Progenitor cell of endocrine pancreas (in vitro differentiated cells): ENCODE data around the gene CRLF3. TPM values are rescaled to one million over a fixed set of nuclear protein-coding genes. Genes with fewer than 3 reads are reported as not detected.

Experiments
- DNase-seq: peaks from one replicate; pipeline ENCODE4 v3.0.0; 2021; ENCODE audit warnings: low spot score; ENCODE audit not compliant: unreplicated experiment
- H3K27ac Mint-ChIP-seq: 2 replicates; pipeline ENCODE4 v1.8.0; 2021; ENCODE audit warnings: mild to moderate bottlenecking, moderate library complexity, mixed read lengths
- H3K27me3 Mint-ChIP-seq: 2 replicates; pipeline ENCODE4 v1.8.0; 2021; ENCODE audit warnings: mixed read lengths
- H3K36me3 Mint-ChIP-seq: 2 replicates; pipeline ENCODE4 v1.8.0; 2022; ENCODE audit warnings: mixed read lengths; ENCODE audit not compliant: insufficient read depth
- H3K4me1 Mint-ChIP-seq: 2 replicates; pipeline ENCODE4 v1.8.0; 2021; ENCODE audit warnings: low read depth, mixed read lengths
- H3K4me3 Mint-ChIP-seq: 2 replicates; pipeline ENCODE4 v1.8.0; 2021; ENCODE audit warnings: low read depth, mild to moderate bottlenecking, moderate library complexity, mixed read lengths
- H3K9me3 Mint-ChIP-seq: 2 replicates; pipeline ENCODE4 v1.8.0; 2021; ENCODE audit warnings: low read depth, mixed read lengths
- long read RNA-seq: library from polyadenylated mRNA; unstranded; transcript quantifications from one replicate; pipeline ENCODE4 v2.0.0, GENCODE V29; 2020
- total RNA-seq: library from RNA; stranded (reverse); gene quantifications from 2 replicates; pipeline ENCODE4 v1.2.1, GENCODE V29; 2021
- TF ChIP-seq, protein P1 (sequence below): fragments of 200-600 bp; sonication (generic); IDR thresholded peaks from one replicate; pipeline ENCODE4 v1.5.0; 2021; ENCODE audit warnings: antibody characterized with exemption, mild to moderate bottlenecking; ENCODE audit not compliant: unreplicated experiment

The CRLF3 gene, protein sequence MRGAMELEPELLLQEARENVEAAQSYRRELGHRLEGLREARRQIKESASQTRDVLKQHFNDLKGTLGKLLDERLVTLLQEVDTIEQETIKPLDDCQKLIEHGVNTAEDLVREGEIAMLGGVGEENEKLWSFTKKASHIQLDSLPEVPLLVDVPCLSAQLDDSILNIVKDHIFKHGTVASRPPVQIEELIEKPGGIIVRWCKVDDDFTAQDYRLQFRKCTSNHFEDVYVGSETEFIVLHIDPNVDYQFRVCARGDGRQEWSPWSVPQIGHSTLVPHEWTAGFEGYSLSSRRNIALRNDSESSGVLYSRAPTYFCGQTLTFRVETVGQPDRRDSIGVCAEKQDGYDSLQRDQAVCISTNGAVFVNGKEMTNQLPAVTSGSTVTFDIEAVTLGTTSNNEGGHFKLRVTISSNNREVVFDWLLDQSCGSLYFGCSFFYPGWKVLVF
- 11.3 and 13.5 TPM in 2 replicates for total RNA-seq
- long read RNA-seq, transcript CRLF3-201 (8 exons, 2,957 nt): major isoform, 44 of 60 reads
- long read RNA-seq, partial matches to known transcripts: 2 of 60 reads
- long read RNA-seq, other reads (novel, unspliced or antisense): 14 of 60 reads

DNA sequence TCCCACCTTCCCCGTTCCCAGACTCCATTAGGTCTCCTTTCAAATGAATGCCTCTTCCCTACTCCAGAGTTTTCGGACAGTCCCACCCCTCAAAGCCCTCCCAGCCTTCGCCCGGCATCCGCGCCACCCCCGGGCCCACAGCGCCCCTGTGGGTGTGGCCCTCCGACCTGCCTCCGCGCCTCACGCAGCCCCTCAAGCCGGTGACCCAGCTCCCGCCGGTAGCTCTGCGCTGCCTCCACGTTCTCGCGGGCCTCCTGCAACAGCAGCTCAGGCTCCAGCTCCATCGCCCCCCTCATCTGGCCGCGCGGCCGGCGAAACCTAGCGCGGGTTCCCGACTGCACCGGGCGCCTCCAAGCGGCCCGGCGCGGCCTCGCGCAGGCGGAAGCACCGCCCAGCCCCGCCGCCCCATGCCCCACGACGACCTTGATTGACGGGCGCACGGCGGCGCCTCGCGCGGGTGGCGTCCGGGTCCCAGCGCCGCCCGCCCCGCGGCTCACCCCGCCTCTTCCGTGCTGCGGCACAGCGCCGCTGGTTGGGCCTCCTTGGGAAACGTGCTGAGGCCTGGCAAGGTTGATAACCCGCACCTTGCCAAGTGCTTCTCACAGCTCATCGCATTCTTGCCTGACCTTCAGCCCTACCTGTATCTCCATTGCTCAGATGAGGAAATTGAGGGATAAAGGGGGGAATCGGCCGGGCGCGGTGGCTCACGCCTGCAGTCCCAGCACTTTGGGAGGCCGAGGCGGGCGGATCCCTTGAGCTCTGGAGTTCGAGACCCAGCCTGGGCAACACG lies at the start of gene CRLF3:
CRLF3 (minus strand) TSS at position 337 of the 790 bp plus-strand sequence; CDS start at position 296, 41 bp downstream.
- Mint-ChIP-seq H3K4me3 (peak within 1 kb of the TSS; percentile 95), H3K36me3 (no peaks in the 10 kb centered on the region), H3K4me1 (peaks cover 16% of the 10 kb centered on the region), H3K27me3 (no peaks in the 10 kb centered on the region), H3K27ac (peak within 1 kb of the TSS; percentile 94), H3K9me3 (no peaks in the 10 kb centered on the region)
- peak; percentile 87 for DNase-seq
- TF ChIP-seq, protein P1, sequence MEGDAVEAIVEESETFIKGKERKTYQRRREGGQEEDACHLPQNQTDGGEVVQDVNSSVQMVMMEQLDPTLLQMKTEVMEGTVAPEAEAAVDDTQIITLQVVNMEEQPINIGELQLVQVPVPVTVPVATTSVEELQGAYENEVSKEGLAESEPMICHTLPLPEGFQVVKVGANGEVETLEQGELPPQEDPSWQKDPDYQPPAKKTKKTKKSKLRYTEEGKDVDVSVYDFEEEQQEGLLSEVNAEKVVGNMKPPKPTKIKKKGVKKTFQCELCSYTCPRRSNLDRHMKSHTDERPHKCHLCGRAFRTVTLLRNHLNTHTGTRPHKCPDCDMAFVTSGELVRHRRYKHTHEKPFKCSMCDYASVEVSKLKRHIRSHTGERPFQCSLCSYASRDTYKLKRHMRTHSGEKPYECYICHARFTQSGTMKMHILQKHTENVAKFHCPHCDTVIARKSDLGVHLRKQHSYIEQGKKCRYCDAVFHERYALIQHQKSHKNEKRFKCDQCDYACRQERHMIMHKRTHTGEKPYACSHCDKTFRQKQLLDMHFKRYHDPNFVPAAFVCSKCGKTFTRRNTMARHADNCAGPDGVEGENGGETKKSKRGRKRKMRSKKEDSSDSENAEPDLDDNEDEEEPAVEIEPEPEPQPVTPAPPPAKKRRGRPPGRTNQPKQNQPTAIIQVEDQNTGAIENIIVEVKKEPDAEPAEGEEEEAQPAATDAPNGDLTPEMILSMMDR: peak; percentile 63

DNA sequence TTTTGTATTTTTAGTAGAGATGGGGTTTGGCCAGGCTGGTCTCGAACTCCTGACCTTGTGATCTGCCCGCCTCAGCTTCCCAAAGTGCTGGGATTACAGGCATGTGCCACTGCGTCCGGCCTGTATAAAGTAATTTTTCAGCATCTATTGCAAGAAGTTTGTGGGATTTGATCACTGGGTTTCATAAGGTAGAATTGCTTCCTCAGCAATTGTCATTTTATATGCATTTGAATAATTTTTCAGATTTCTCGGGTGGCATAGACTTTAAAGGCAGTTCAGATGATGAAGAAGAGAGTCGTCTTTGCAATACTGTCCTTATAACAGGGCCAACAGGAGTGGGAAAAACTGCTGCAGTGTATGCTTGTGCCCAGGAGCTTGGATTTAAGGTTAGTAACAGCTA lies 44.5 kb upstream of the CRLF3 start:
- H3K9me3 Mint-ChIP-seq: no peaks in the 10 kb centered on the region
- H3K4me1 Mint-ChIP-seq: no peaks in the 10 kb centered on the region
- TF ChIP-seq, protein P1: no peak
- H3K4me3 Mint-ChIP-seq: no peak overlapping the region
- DNase-seq: no peak
- H3K36me3 Mint-ChIP-seq: peaks cover 19% of the 10 kb centered on the region
- H3K27me3 Mint-ChIP-seq: no peaks in the 10 kb centered on the region
- peak overlapping the region; percentile 41 for H3K27ac Mint-ChIP-seq

DNA sequence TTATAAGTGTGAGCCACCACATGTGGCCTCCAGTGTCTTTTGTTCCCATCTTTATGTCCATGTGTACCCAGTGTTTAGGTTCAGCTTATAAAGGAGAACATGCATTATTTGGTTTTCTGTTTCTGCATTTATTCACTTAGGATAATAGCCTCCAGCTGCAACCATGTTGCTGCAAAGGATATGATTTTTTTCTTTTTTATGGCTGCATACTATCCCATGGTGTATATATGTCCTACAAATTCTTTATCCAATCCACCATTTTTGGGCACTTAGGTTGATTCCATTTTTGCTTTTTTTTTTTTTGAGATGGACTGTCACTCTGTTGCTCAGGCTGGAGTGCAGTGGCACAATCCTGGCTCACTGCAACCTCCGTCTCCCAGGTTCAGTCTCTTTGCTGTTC lies 40.1 kb upstream of the CRLF3 start:
- H3K9me3 Mint-ChIP-seq: no peaks in the 10 kb centered on the region
- H3K27me3 Mint-ChIP-seq: no peaks in the 10 kb centered on the region
- no peaks in the 10 kb centered on the region for H3K4me1 Mint-ChIP-seq
- DNase-seq: no peak
- TF ChIP-seq, protein P1: no peak
- H3K36me3 Mint-ChIP-seq: peaks cover 16% of the 10 kb centered on the region
- no peak overlapping the region for H3K27ac Mint-ChIP-seq
- no peak overlapping the region for H3K4me3 Mint-ChIP-seq

DNA sequence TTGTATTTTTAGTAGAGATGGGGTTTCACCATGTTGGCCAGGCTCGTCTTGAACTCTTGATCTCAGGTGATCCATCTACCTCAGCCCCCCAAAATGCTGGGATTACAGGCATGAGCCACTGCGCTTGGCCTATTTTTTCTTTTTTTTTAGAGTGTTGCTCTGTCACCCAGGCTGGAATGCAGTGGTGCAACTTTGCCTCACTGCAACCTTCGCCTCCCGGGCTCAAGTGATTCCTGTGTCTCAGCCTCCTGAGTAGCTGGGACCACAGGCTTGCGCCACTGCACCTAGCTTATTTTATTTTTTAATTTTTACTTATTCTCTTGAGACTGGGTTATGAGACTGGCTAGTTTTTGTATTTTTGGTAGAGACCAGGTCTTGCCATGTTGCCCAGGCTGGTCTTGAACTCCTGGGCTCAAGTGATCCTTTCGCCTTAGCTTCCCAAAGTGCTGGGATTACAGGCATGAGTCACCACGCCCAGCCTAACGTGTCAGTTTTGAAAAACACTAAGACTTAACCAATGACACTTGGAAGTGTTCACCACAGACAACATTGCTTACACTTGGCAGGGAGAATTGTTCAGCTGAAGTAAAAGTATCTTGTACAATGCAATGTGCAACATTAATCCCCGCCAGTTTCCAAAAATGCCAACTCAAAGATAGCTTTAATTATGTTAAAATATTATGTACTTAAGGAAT lies 34.2 kb upstream of the CRLF3 start:
- Mint-ChIP-seq H3K36me3 (peaks cover 8% of the 10 kb centered on the region), H3K27me3 (no peaks in the 10 kb centered on the region), H3K9me3 (no peaks in the 10 kb centered on the region), H3K4me3 (no peak overlapping the region), H3K4me1 (no peaks in the 10 kb centered on the region), H3K27ac (no peak overlapping the region)
- TF ChIP-seq, protein P1: no peak
- no peak for DNase-seq

DNA sequence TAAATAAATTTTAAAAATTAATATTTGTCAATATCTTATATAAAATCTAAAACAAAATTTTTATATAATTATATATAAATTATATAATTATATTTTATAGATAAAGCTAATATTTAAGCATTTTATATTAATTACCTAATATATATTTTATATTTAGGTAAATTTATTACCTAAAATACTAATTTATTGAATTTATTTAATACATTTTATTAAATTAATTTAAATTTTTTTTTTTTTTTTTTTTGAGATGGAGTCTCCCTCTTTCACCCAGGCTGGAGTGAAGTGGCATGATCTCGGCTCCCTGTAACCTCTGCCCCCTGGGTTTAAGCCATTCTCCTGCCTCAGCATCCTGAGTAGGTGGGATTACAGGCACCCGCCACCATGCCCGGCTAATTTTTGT lies 29.7 kb upstream of the CRLF3 start:
- Mint-ChIP-seq H3K27ac (no peak overlapping the region), H3K4me1 (no peaks in the 10 kb centered on the region), H3K4me3 (no peak overlapping the region), H3K36me3 (peaks cover 4% of the 10 kb centered on the region), H3K27me3 (no peaks in the 10 kb centered on the region), H3K9me3 (no peaks in the 10 kb centered on the region)
- no peak for DNase-seq
- TF ChIP-seq, protein P1: no peak
